ENCODE measurements around the gene PPP1R3C.

- TF ChIP-seq POLR2A (IDR thresholded peaks at IDR 0.05; ENCODE audit: low read length): no peak
- TF ChIP-seq GATA1 (IDR thresholded peaks at IDR 0.05; ENCODE audit: low read depth, low read length): no peak
Measured at GRCh38 chr10:91635401-91636400, 2.8 kb upstream of the PPP1R3C start.

All from erythroblast (primary cell).